ENCODE results near the gene C4orf50.

The C4orf50 gene

GRCh38 chr4:5928274-5928673 lies 90.0 kb downstream of the C4orf50 start:
- H3K4me3 ChIP-seq (ENCODE audit: low read depth, low read length): no peak overlapping the region
- no peak for DNase-seq (ENCODE audit: low read depth, low spot score)
- ChIA-PET POLR2A (no interaction called here), CTCF (interaction anchor here (1.4 kb wide), 1 partner anchor 13 kb away, joined by 3 read pairs; no protein-coding TSS in a partner anchor)
- TF ChIP-seq, protein P1, sequence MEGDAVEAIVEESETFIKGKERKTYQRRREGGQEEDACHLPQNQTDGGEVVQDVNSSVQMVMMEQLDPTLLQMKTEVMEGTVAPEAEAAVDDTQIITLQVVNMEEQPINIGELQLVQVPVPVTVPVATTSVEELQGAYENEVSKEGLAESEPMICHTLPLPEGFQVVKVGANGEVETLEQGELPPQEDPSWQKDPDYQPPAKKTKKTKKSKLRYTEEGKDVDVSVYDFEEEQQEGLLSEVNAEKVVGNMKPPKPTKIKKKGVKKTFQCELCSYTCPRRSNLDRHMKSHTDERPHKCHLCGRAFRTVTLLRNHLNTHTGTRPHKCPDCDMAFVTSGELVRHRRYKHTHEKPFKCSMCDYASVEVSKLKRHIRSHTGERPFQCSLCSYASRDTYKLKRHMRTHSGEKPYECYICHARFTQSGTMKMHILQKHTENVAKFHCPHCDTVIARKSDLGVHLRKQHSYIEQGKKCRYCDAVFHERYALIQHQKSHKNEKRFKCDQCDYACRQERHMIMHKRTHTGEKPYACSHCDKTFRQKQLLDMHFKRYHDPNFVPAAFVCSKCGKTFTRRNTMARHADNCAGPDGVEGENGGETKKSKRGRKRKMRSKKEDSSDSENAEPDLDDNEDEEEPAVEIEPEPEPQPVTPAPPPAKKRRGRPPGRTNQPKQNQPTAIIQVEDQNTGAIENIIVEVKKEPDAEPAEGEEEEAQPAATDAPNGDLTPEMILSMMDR (IDR thresholded peaks at IDR 0.05; ENCODE audit: insufficient read depth, low read length, missing control alignments): no peak

DNA sequence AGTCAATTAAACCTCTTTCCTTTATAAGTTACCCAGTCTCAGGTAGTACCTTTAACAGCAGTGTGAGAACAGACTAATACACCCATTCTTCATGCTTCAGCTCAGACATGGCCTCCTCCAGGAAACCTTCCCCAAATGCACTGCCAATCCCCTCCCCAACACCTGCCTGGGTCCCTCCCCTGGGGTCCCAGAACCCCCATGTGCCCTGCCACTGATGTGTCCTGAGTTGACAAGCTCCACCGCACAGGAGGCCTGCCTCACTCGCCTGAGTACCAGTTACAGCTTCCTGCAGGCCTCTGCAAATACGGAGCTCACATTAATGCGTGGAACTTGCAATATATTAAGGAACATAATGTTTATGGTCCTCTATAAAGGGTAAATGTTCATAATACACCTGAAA lies 90.5 kb downstream of the C4orf50 start:
- CTCF ChIA-PET: interaction anchor here (1.4 kb wide), 1 partner anchor 12 kb away, joined by 3 read pairs; no protein-coding TSS in a partner anchor

DNA sequence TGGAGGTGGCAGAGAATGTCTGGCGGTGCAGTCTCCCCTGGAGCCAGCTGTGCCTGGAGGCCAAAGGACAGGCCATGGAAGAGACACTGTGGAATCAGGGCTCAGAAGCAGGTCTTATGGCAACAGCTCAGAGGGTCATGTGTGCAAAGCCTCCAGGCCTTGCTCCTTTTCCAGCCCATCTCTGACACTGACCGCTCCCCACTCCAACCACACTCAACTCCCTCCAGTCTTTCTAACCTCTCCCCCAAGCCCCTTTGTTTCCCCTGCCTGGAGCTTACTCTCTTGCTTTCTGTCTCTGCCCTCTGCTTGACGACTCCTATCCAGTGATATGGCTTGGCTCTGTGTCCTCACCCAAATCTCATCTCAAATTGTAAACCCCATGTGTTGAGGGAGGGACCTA lies 91.1 kb downstream of the C4orf50 start:
- H3K4me3 ChIP-seq (ENCODE audit: low read depth, low read length): no peak overlapping the region
- DNase-seq (ENCODE audit: low read depth, low spot score): no peak
- ChIA-PET POLR2A (no interaction called here), CTCF (no interaction called here)
- TF ChIP-seq, protein P1 (IDR thresholded peaks at IDR 0.05; ENCODE audit: insufficient read depth, low read length, missing control alignments): no peak

More for the DNA sequence above, 90.5 kb downstream of the C4orf50 start:
- TF ChIP-seq, protein P1 (IDR thresholded peaks at IDR 0.05; ENCODE audit: insufficient read depth, low read length, missing control alignments): no peak
- no peak overlapping the region for H3K4me3 ChIP-seq (ENCODE audit: low read depth, low read length)
- POLR2A ChIA-PET: no interaction called here
- no peak for DNase-seq (ENCODE audit: low read depth, low spot score)

DNA sequence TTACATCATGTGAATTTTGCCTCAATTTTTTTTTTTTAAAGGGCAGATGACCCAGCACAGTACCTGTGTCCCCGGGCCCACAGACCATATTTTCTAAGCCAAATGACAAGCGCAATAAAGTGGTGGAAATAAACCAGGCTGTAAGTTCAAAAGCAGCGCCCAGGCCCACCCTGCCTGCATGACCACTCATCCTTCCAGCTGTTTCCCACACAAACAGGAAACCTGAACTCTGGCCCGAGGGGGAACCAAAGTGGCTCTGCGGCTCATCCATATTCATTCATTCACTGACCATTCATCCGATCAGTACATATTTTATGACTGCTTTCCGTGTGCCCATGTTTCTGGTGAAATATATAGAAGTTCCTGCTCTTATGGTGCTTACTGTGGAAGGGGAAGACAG lies 91.6 kb downstream of the C4orf50 start:
- no peak for DNase-seq (ENCODE audit: low read depth, low spot score)
- CTCF ChIA-PET: no interaction called here
- TF ChIP-seq, protein P1 (IDR thresholded peaks at IDR 0.05; ENCODE audit: insufficient read depth, low read length, missing control alignments): no peak
- POLR2A ChIA-PET: no interaction called here
- no peak overlapping the region for H3K4me3 ChIP-seq (ENCODE audit: low read depth, low read length)

- ChIA-PET POLR2A (no interaction called here), CTCF (no interaction called here)
- H3K4me3 ChIP-seq (ENCODE audit: low read depth, low read length): no peak overlapping the region
- DNase-seq (ENCODE audit: low read depth, low spot score): no peak
- TF ChIP-seq, protein P1 (IDR thresholded peaks at IDR 0.05; ENCODE audit: insufficient read depth, low read length, missing control alignments): no peak
Measured at GRCh38 chr4:5925419-5926200, 92.6 kb downstream of the C4orf50 start.

DNA sequence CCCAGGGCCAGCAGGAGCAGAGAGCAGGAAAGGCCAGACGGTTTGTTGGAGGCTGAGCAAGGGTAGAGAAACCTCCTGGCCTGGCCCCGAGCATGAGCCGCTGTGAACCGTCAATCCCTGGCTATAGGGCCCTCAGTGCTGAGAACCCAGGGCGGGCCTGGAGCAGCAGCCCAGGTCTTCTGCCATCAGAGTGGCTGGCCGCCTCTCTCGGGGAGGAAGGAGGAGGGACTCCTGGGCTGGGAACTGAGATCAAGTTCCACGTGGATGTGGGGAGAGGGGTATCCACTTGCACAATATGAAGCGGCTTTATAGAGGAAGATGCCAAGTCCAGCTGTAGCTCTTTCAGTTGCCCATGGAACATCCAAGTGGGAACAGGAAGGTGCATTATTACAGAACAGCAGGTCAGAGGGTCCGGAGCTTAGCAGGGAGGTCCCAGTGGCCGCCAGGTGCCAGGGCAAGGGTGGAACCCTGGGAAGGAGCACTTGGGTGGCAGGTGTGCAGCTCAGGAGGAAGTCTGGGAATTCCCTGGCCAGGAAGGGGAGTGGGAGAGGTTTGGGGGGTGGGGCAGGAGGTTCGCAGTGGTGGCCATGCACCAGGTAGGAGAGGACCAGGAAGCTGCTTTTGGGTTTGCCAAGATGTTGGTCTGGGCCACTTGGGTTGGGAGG lies 93.6 kb downstream of the C4orf50 start:
- ChIA-PET POLR2A (no interaction called here), CTCF (no interaction called here)
- H3K4me3 ChIP-seq (ENCODE audit: low read depth, low read length): no peak overlapping the region
- TF ChIP-seq, protein P1 (IDR thresholded peaks at IDR 0.05; ENCODE audit: insufficient read depth, low read length, missing control alignments): no peak
- DNase-seq (ENCODE audit: low read depth, low spot score): no peak

All from AG04449 (cell line).